CD4-positive, alpha-beta T cell (primary cell): ENCODE data around the gene CD200R1L. TPM values are rescaled to one million over a fixed set of nuclear protein-coding genes. Genes with fewer than 3 reads are reported as not detected.

Experiments used
- ATAC-seq: fragments of 200-7000 bp; cut with Tn5 transposase; one replicate; pipeline ENCODE4 v1.10.0; 2022; ENCODE audit warnings: mild to moderate bottlenecking; ENCODE audit not compliant: poor library complexity
- CTCF ChIA-PET: fragments of 350-600 bp; sonication (Branson Sonifier 250); formaldehyde crosslinking; loops from one replicate; lab custom pipeline; 2021; ENCODE audit warnings: antibody characterized with exemption, inconsistent platforms; lab: Charles Lee
- POLR2A ChIA-PET: fragments of 350-600 bp; sonication (Branson Sonifier 250); formaldehyde crosslinking; loops from one replicate; lab custom pipeline; 2021; ENCODE audit warnings: antibody characterized with exemption, inconsistent platforms; lab: Charles Lee
- DNase-seq, 14 experiments: peaks; one replicate each; pipeline ENCODE4 v3.0.0-alpha.2; 2013 to 2020; ENCODE audit warnings: mixed read lengths in 2 of 14
- H3K27ac ChIP-seq, 2 donors: one replicate each; pipeline versions ENCODE4 v1.5.1 to v1.7.0; 2013; ENCODE audit warnings: low read length in 2 of 2, low read depth in 1 of 2, mild to moderate bottlenecking in 1 of 2
- H3K27me3 ChIP-seq, 2 experiments: 1 replicate in 1 of 2; 2 replicates in 1 of 2; pipeline versions ENCODE4 v1.6.1 to v1.7.0; 2013; ENCODE audit warnings: low read length in 2 of 2, control low read depth in 1 of 2, mild to moderate bottlenecking in 1 of 2, moderate library complexity in 1 of 2; ENCODE audit not compliant: insufficient read depth in 2 of 2, control insufficient read depth in 1 of 2
- H3K36me3 ChIP-seq: one replicate; pipeline ENCODE4 v1.6.1; 2013; ENCODE audit warnings: low read length, control low read depth; ENCODE audit not compliant: insufficient read depth
- H3K4me1 ChIP-seq: one replicate; pipeline ENCODE4 v1.6.1; 2013; ENCODE audit warnings: low read length, control low read depth; ENCODE audit not compliant: insufficient read depth
- H3K4me3 ChIP-seq: one replicate; pipeline ENCODE4 v1.5.1; 2013; ENCODE audit warnings: mild to moderate bottlenecking, low read length, moderate library complexity
- H3K9me3 ChIP-seq, 2 experiments: 1 replicate in 1 of 2; 2 replicates in 1 of 2; pipeline versions ENCODE4 v1.6.1 to v1.7.0; 2013; ENCODE audit warnings: low read length in 2 of 2, mild to moderate bottlenecking in 2 of 2, control low read depth in 1 of 2, moderate library complexity in 1 of 2; ENCODE audit not compliant: control insufficient read depth in 1 of 2, insufficient read depth in 1 of 2
- H3K27ac Mint-ChIP-seq: one replicate; pipeline ENCODE4 v1.8.0; 2020; ENCODE audit warnings: mixed read lengths
- H3K27me3 Mint-ChIP-seq: one replicate; pipeline ENCODE4 v1.8.0; 2021; ENCODE audit warnings: mixed read lengths
- H3K36me3 Mint-ChIP-seq: one replicate; pipeline ENCODE4 v1.8.0; 2021; ENCODE audit warnings: low read depth, mixed read lengths
- H3K4me1 Mint-ChIP-seq: one replicate; pipeline ENCODE4 v1.8.0; 2021; ENCODE audit warnings: low read depth, mixed read lengths
- H3K4me3 Mint-ChIP-seq: one replicate; pipeline ENCODE4 v1.8.0; 2020; ENCODE audit warnings: mild to moderate bottlenecking, mixed read lengths
- H3K9me3 Mint-ChIP-seq: one replicate; pipeline ENCODE4 v1.8.0; 2020; ENCODE audit warnings: mixed read lengths
- intact Hi-C, 2 experiments: fragments of 100-400 bp; cut with DNase I in 1 of 2; cut with micrococcal nuclease in 1 of 2; formaldehyde crosslinking; loops; one replicate each; pipeline versions ENCODE4 v1.15.1 to v1.9.0; 2023 to 2025; cut with DNase I, micrococcal nuclease
- total RNA-seq, 174 experiments: library from RNA in 2 of 174; stranded (reverse) in 2 of 174; gene quantifications; one replicate each; pipeline ENCODE4 v1.2.3 and lab custom pipeline; 2021 to 2026
- TF ChIP-seq, protein P1 (sequence below): fragments of 200-600 bp; IDR thresholded peaks from one replicate; pipeline ENCODE4 v1.8.0; 2022; ENCODE audit warnings: antibody characterized with exemption, mild to moderate bottlenecking

The CD200R1L gene
- total RNA-seq, 2 experiments from 2014 or later = 0.17 TPM; not detected in 1

DNA sequence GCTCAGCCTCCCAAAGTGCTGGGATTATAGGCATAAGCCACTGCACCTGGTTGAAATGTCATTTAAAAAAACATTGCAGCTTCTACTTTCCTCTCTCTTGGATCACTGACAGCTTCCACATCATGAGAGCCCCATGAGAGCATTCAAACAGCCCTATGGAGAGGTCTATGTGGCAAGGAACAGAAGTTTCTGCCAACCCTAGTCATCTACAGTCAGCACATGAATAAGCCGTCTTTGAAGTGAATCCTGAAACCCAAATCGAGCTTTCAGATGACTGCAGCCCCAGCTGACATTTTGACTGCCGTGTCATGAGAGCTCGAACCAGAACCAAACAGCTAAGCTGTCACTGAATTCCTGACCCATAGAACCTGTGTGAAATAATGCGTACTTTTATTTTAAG, 39.8 kb downstream of the CD200R1L start:
- DNase-seq = no peak
- no peak for ATAC-seq
- POLR2A ChIA-PET = interaction anchor here (1.1 kb wide), 1 partner anchor 9 kb away, joined by 4 read pairs; no protein-coding TSS in a partner anchor
- Histone ChIP-seq H3K27ac (no peak overlapping the region), H3K4me1 (peaks cover 9% of the 10 kb centered on the region), H3K9me3 (no peaks in the 10 kb centered on the region), H3K4me3 (no peak overlapping the region), H3K27me3 (no peaks in the 10 kb centered on the region), H3K36me3 (no peaks in the 10 kb centered on the region)
- Mint-ChIP-seq H3K27ac (no peak overlapping the region), H3K4me3 (no peak overlapping the region), H3K9me3 (no peaks in the 10 kb centered on the region), H3K4me1 (peaks cover 43% of the 10 kb centered on the region), H3K36me3 (no peaks in the 10 kb centered on the region), H3K27me3 (no peaks in the 10 kb centered on the region)
- CTCF ChIA-PET = interaction anchor here (2.5 kb wide), 1 partner anchor 8 kb away, joined by 10 read pairs; no protein-coding TSS in a partner anchor
- TF ChIP-seq, protein P1, sequence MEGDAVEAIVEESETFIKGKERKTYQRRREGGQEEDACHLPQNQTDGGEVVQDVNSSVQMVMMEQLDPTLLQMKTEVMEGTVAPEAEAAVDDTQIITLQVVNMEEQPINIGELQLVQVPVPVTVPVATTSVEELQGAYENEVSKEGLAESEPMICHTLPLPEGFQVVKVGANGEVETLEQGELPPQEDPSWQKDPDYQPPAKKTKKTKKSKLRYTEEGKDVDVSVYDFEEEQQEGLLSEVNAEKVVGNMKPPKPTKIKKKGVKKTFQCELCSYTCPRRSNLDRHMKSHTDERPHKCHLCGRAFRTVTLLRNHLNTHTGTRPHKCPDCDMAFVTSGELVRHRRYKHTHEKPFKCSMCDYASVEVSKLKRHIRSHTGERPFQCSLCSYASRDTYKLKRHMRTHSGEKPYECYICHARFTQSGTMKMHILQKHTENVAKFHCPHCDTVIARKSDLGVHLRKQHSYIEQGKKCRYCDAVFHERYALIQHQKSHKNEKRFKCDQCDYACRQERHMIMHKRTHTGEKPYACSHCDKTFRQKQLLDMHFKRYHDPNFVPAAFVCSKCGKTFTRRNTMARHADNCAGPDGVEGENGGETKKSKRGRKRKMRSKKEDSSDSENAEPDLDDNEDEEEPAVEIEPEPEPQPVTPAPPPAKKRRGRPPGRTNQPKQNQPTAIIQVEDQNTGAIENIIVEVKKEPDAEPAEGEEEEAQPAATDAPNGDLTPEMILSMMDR = no peak
- intact Hi-C loops = no loop called here

DNA sequence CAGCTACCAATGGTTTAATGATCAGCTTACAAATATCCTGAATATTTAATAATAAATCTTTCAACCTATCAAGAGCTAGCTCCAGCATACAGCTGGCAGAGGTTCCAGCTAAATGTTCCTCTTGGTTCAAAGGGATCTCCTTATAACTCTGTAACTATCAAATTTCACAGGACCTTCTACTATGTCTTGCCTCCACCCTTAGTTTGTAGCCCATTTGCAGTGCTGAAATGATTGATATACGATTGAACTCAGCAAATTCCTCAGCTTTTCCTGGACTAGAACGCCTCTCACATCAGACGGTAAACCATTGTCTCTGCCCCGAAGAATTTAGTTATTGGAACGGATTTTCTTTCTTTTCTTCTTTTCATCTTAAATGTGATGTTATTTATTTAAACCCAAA, 41.5 kb downstream of the CD200R1L start:
- ChIA-PET POLR2A (no interaction called here), CTCF (no interaction called here)
- H3K4me1 ChIP-seq = peaks cover 9% of the 10 kb centered on the region
- intact Hi-C loops = no loop called here
- H3K36me3 ChIP-seq = no peaks in the 10 kb centered on the region
- H3K27me3 ChIP-seq = no peaks in the 10 kb centered on the region
- H3K9me3 Mint-ChIP-seq = no peaks in the 10 kb centered on the region
- DNase-seq = no peak
- TF ChIP-seq, protein P1 = no peak
- no peak overlapping the region for H3K27ac Mint-ChIP-seq
- H3K9me3 ChIP-seq = no peaks in the 10 kb centered on the region
- no peak overlapping the region for H3K4me3 ChIP-seq
- ATAC-seq = no peak
- no peak overlapping the region for H3K27ac ChIP-seq
- peaks cover 46% of the 10 kb centered on the region for H3K4me1 Mint-ChIP-seq
- H3K4me3 Mint-ChIP-seq = no peak overlapping the region
- H3K27me3 Mint-ChIP-seq = no peaks in the 10 kb centered on the region
- H3K36me3 Mint-ChIP-seq = no peaks in the 10 kb centered on the region

DNA sequence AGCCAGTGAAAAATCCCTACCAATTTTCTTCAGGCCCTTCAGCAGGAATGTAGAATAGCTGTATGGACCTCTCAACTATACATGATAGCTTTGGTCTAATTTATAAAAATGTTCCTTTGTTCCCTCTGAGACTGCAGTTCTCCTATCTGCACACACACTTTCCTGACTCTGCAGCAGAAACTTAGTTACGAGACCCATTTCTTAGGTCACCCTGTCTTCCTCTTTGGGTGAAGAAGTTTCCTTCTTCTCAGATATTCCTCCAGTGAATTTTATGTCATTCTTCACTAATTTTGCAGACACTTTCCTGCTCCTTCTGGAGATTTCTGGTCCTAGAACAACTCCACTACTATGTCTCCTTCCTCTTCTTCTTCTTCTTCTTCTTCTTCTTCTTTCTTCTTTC, 42.6 kb downstream of the CD200R1L start:
- H3K9me3 Mint-ChIP-seq = no peaks in the 10 kb centered on the region
- ATAC-seq (no peak), DNase-seq (no peak)
- TF ChIP-seq, protein P1 = no peak
- ChIA-PET CTCF (no interaction called here), POLR2A (no interaction called here)
- no peaks in the 10 kb centered on the region for H3K9me3 ChIP-seq
- H3K4me1 Mint-ChIP-seq = peaks cover 46% of the 10 kb centered on the region
- no peaks in the 10 kb centered on the region for H3K27me3 Mint-ChIP-seq
- H3K27ac Mint-ChIP-seq = no peak overlapping the region
- no peak overlapping the region for H3K27ac ChIP-seq
- no peaks in the 10 kb centered on the region for H3K36me3 ChIP-seq
- H3K27me3 ChIP-seq = no peaks in the 10 kb centered on the region
- intact Hi-C loops = no loop called here
- H3K4me3 ChIP-seq = no peak overlapping the region
- no peaks in the 10 kb centered on the region for H3K36me3 Mint-ChIP-seq
- H3K4me3 Mint-ChIP-seq = no peak overlapping the region
- H3K4me1 ChIP-seq = peaks cover 9% of the 10 kb centered on the region
